ENCODE data around the gene ZNF385A. TPM values are rescaled to one million over a fixed set of nuclear protein-coding genes. Genes with fewer than 3 reads are reported as not detected.

Gene ZNF385A
- total RNA-seq, 1 donor from 2014 or later = 24.4 TPM

GRCh38 chr12:54397157-54397556 is 12.6 kb upstream of the ZNF385A start:
- H3K27me3 Mint-ChIP-seq (ENCODE audit: low read depth, unreplicated experiment) = no peaks in the 10 kb centered on the region
- Histone ChIP-seq H4K20me1 (ENCODE audit: insufficient read depth, low read length) (peaks cover 58% of the 10 kb centered on the region), H3K79me2 (ENCODE audit: insufficient read depth, low read length) (peaks cover 2% of the 10 kb centered on the region), H2AFZ (ENCODE audit: low read depth, low read length) (no peak overlapping the region), H3K9ac (ENCODE audit: low read length) (no peak overlapping the region), H3K4me2 (ENCODE audit: low read length) (no peak overlapping the region), H3K27me3 (ENCODE audit: insufficient read depth, low read length) (no peaks in the 10 kb centered on the region), H3K4me1 (ENCODE audit: insufficient read depth, low read length) (no peaks in the 10 kb centered on the region), H3K27ac (ENCODE audit: low read depth, low read length) (no peak overlapping the region), H3K9me3 (ENCODE audit: insufficient read depth, low read depth, low read length) (no peaks in the 10 kb centered on the region), H3K36me3 (ENCODE audit: insufficient read depth, low read length) (peaks cover 71% of the 10 kb centered on the region), H3K4me3 (ENCODE audit: insufficient read depth, low read depth, low read length) (no peak overlapping the region)
- peaks cover 11% of the 10 kb centered on the region for H3K4me1 Mint-ChIP-seq (ENCODE audit: low read depth, unreplicated experiment)
- H3K9me3 Mint-ChIP-seq (ENCODE audit: unreplicated experiment) = no peaks in the 10 kb centered on the region
- H3K36me3 Mint-ChIP-seq (ENCODE audit: low read depth, unreplicated experiment) = peaks cover 38% of the 10 kb centered on the region
- FAIRE-seq (no peak), DNase-seq (ENCODE audit: low read depth) (no peak)
- TF ChIP-seq CTCF (IDR thresholded peaks at IDR 0.05; ENCODE audit: insufficient read depth, low read depth, low read length) (no peak), EZH2 (IDR thresholded peaks at IDR 0.05; ENCODE audit: insufficient read depth, low read length) (no peak)
- no peak overlapping the region for H3K4me3 Mint-ChIP-seq (ENCODE audit: unreplicated experiment)
- no peak overlapping the region for H3K27ac Mint-ChIP-seq (ENCODE audit: unreplicated experiment)

- no peak for FAIRE-seq
- Mint-ChIP-seq H3K27ac (ENCODE audit: unreplicated experiment) (no peak overlapping the region), H3K27me3 (ENCODE audit: low read depth, unreplicated experiment) (no peaks in the 10 kb centered on the region), H3K4me1 (ENCODE audit: low read depth, unreplicated experiment) (peaks cover 15% of the 10 kb centered on the region), H3K4me3 (ENCODE audit: unreplicated experiment) (no peak overlapping the region), H3K36me3 (ENCODE audit: low read depth, unreplicated experiment) (peaks cover 38% of the 10 kb centered on the region), H3K9me3 (ENCODE audit: unreplicated experiment) (no peaks in the 10 kb centered on the region)
- Histone ChIP-seq H3K4me1 (ENCODE audit: insufficient read depth, low read length) (no peaks in the 10 kb centered on the region), H3K27me3 (ENCODE audit: insufficient read depth, low read length) (no peaks in the 10 kb centered on the region), H3K4me3 (ENCODE audit: insufficient read depth, low read depth, low read length) (no peak overlapping the region), H3K79me2 (ENCODE audit: insufficient read depth, low read length) (peaks cover 2% of the 10 kb centered on the region), H3K9ac (ENCODE audit: low read length) (no peak overlapping the region), H2AFZ (ENCODE audit: low read depth, low read length) (no peak overlapping the region), H3K4me2 (ENCODE audit: low read length) (no peak overlapping the region), H3K36me3 (ENCODE audit: insufficient read depth, low read length) (peaks cover 55% of the 10 kb centered on the region), H4K20me1 (ENCODE audit: insufficient read depth, low read length) (peaks cover 58% of the 10 kb centered on the region), H3K9me3 (ENCODE audit: insufficient read depth, low read depth, low read length) (no peaks in the 10 kb centered on the region), H3K27ac (ENCODE audit: low read depth, low read length) (no peak overlapping the region)
- TF ChIP-seq CTCF (IDR thresholded peaks at IDR 0.05; ENCODE audit: insufficient read depth, low read depth, low read length) (no peak), EZH2 (IDR thresholded peaks at IDR 0.05; ENCODE audit: insufficient read depth, low read length) (no peak)
- no peak for DNase-seq (ENCODE audit: low read depth)
Measured at GRCh38 chr12:54395545-54395944, 11.0 kb upstream of the ZNF385A start.

- Histone ChIP-seq H3K36me3 (ENCODE audit: insufficient read depth, low read length) (peaks cover 49% of the 10 kb centered on the region), H3K79me2 (ENCODE audit: insufficient read depth, low read length) (peaks cover 2% of the 10 kb centered on the region), H3K27me3 (ENCODE audit: insufficient read depth, low read length) (no peaks in the 10 kb centered on the region), H4K20me1 (ENCODE audit: insufficient read depth, low read length) (peaks cover 54% of the 10 kb centered on the region), H3K9ac (ENCODE audit: low read length) (no peak overlapping the region), H3K4me2 (ENCODE audit: low read length) (no peak overlapping the region), H3K4me1 (ENCODE audit: insufficient read depth, low read length) (no peaks in the 10 kb centered on the region), H3K9me3 (ENCODE audit: insufficient read depth, low read depth, low read length) (no peaks in the 10 kb centered on the region), H2AFZ (ENCODE audit: low read depth, low read length) (no peak overlapping the region), H3K27ac (ENCODE audit: low read depth, low read length) (no peak overlapping the region), H3K4me3 (ENCODE audit: insufficient read depth, low read depth, low read length) (no peak overlapping the region)
- Mint-ChIP-seq H3K27me3 (ENCODE audit: low read depth, unreplicated experiment) (no peaks in the 10 kb centered on the region), H3K4me3 (ENCODE audit: unreplicated experiment) (no peak overlapping the region), H3K27ac (ENCODE audit: unreplicated experiment) (no peak overlapping the region), H3K36me3 (ENCODE audit: low read depth, unreplicated experiment) (peaks cover 35% of the 10 kb centered on the region), H3K9me3 (ENCODE audit: unreplicated experiment) (no peaks in the 10 kb centered on the region), H3K4me1 (ENCODE audit: low read depth, unreplicated experiment) (peaks cover 15% of the 10 kb centered on the region)
- no peak for FAIRE-seq
- DNase-seq (ENCODE audit: low read depth) = no peak
- TF ChIP-seq EZH2 (IDR thresholded peaks at IDR 0.05; ENCODE audit: insufficient read depth, low read length) (no peak), CTCF (IDR thresholded peaks at IDR 0.05; ENCODE audit: insufficient read depth, low read depth, low read length) (no peak)
Measured at GRCh38 chr12:54394986-54395385, 10.5 kb upstream of the ZNF385A start.
